ENCODE measurements around the gene DOCK11.

DNA sequence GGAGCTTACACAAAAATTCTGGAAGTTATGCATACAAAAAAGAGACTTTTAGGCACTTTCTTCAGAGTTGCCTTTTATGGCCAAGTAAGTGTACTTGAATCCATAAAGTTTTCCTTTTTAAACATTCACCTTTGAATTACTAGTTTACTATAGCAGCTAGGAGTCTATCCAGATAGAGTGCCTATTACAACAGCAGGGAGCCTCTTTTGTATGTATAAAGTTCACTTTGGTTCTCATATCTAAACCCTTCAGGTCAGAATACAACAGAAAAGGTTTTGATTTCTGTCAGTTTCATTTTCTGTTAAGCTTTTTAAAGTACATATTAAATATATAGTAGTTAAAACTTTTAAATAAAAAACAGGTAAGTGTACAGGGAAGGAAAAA lies 180.3 kb downstream of the DOCK11 start:
- TF ChIP-seq, protein P1, sequence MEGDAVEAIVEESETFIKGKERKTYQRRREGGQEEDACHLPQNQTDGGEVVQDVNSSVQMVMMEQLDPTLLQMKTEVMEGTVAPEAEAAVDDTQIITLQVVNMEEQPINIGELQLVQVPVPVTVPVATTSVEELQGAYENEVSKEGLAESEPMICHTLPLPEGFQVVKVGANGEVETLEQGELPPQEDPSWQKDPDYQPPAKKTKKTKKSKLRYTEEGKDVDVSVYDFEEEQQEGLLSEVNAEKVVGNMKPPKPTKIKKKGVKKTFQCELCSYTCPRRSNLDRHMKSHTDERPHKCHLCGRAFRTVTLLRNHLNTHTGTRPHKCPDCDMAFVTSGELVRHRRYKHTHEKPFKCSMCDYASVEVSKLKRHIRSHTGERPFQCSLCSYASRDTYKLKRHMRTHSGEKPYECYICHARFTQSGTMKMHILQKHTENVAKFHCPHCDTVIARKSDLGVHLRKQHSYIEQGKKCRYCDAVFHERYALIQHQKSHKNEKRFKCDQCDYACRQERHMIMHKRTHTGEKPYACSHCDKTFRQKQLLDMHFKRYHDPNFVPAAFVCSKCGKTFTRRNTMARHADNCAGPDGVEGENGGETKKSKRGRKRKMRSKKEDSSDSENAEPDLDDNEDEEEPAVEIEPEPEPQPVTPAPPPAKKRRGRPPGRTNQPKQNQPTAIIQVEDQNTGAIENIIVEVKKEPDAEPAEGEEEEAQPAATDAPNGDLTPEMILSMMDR (conservative IDR thresholded peaks at IDR 0.05; ENCODE audit: low read depth, low read length) = no peak
- TF ChIP-seq EZH2phosphoT487 (IDR thresholded peaks at IDR 0.05; ENCODE audit: borderline replicate concordance, low read length) = no peak
